H9 (cell line): Measurements from ENCODE around the gene MLLT3. TPM values are rescaled to one million over a fixed set of nuclear protein-coding genes. Genes with fewer than 3 reads are reported as not detected.

ENCODE experiments used
- DNase-seq: peaks from one replicate; pipeline ENCODE4 v3.0.0-alpha.2; 2017
- H2AFZ ChIP-seq: one replicate; pipeline ENCODE4 v1.6.1; 2013; ENCODE audit warnings: mild to moderate bottlenecking, low read length, control low read depth, moderate library complexity
- H2AK5ac ChIP-seq: 2 replicates; pipeline ENCODE4 v1.6.1; 2013; ENCODE audit warnings: low read length, control low read depth, mixed read lengths; ENCODE audit not compliant: insufficient read length
- H2BK120ac ChIP-seq: one replicate; pipeline ENCODE4 v1.6.1; 2013; ENCODE audit warnings: low read depth, mild to moderate bottlenecking, low read length, control low read depth, inconsistent platforms; ENCODE audit not compliant: poor library complexity, severe bottlenecking
- H2BK12ac ChIP-seq: 2 replicates; pipeline ENCODE4 v1.6.1; 2013; ENCODE audit warnings: low read length, control low read depth, mixed read lengths, low read depth; ENCODE audit not compliant: insufficient read length
- H2BK15ac ChIP-seq: 2 replicates; pipeline ENCODE4 v1.6.1; 2013; ENCODE audit warnings: low read depth, low read length, control low read depth
- H2BK20ac ChIP-seq: one replicate; pipeline ENCODE4 v1.6.1; 2013; ENCODE audit warnings: low read depth, mild to moderate bottlenecking, low read length, control low read depth, inconsistent platforms; ENCODE audit not compliant: poor library complexity, severe bottlenecking
- H2BK5ac ChIP-seq: 2 replicates; pipeline ENCODE4 v1.6.1; 2013; ENCODE audit warnings: low read length, control low read depth, mixed read lengths; ENCODE audit not compliant: insufficient read length
- H3K14ac ChIP-seq: 2 replicates; pipeline ENCODE4 v1.6.1; 2013; ENCODE audit warnings: low read length, control low read depth; ENCODE audit not compliant: insufficient read depth
- H3K18ac ChIP-seq: 2 replicates; pipeline ENCODE4 v1.6.1; 2013; ENCODE audit warnings: low read depth, mild to moderate bottlenecking, mixed read lengths, low read length, control low read depth; ENCODE audit not compliant: insufficient read length
- H3K23ac ChIP-seq: 2 replicates; pipeline ENCODE4 v1.6.1; 2013; ENCODE audit warnings: low read length, control low read depth, mixed read lengths, low read depth; ENCODE audit not compliant: insufficient read length
- H3K23me2 ChIP-seq: 2 replicates; pipeline ENCODE4 v1.6.1; 2013; ENCODE audit warnings: low read depth, mild to moderate bottlenecking, mixed read lengths, low read length, control low read depth; ENCODE audit not compliant: insufficient read length, poor library complexity, severe bottlenecking
- H3K27ac ChIP-seq: 2 replicates; pipeline ENCODE4 v1.5.1; 2013; ENCODE audit warnings: low read length, control low read depth, mixed read lengths, low read depth; ENCODE audit not compliant: insufficient read length
- H3K27me3 ChIP-seq: 2 replicates; pipeline ENCODE4 v1.6.1; 2013; ENCODE audit warnings: low read length, control low read depth, inconsistent platforms; ENCODE audit not compliant: insufficient read depth
- H3K4ac ChIP-seq: 2 replicates; pipeline ENCODE4 v1.6.1; 2013; ENCODE audit warnings: low read depth, mild to moderate bottlenecking, control low read depth, inconsistent platforms, low read length, moderate library complexity
- H3K4me1 ChIP-seq: 2 replicates; pipeline ENCODE4 v1.6.1; 2013; ENCODE audit warnings: low read length, control low read depth, inconsistent platforms; ENCODE audit not compliant: insufficient read depth
- H3K4me2 ChIP-seq: 2 replicates; pipeline ENCODE4 v1.6.1; 2013; ENCODE audit warnings: low read length, control low read depth, mixed read lengths; ENCODE audit not compliant: insufficient read length, insufficient read depth
- H3K56ac ChIP-seq: 2 replicates; pipeline ENCODE4 v1.6.1; 2013; ENCODE audit warnings: low read depth, mild to moderate bottlenecking, mixed read lengths, low read length, control low read depth; ENCODE audit not compliant: insufficient read length
- H3K79me1 ChIP-seq: 2 replicates; pipeline ENCODE4 v1.6.1; 2013; ENCODE audit warnings: low read depth, mild to moderate bottlenecking, moderate library complexity, low read length, control low read depth, inconsistent platforms; ENCODE audit not compliant: insufficient read depth, poor library complexity, severe bottlenecking
- H3K79me2 ChIP-seq: 2 replicates; pipeline ENCODE4 v1.6.1; 2013; ENCODE audit warnings: low read length, control low read depth, inconsistent platforms; ENCODE audit not compliant: insufficient read depth
- H3K9ac ChIP-seq: 2 replicates; pipeline ENCODE4 v1.6.1; 2013; ENCODE audit warnings: low read length, control low read depth, mixed read lengths; ENCODE audit not compliant: insufficient read length; ENCODE audit errors: extremely low read depth
- H3K9me3 ChIP-seq: one replicate; pipeline ENCODE4 v1.6.1; 2013; ENCODE audit warnings: low read depth, low read length, inconsistent platforms; ENCODE audit not compliant: control insufficient read depth
- H3T11ph ChIP-seq: one replicate; pipeline ENCODE4 v1.6.1; 2013; ENCODE audit warnings: mild to moderate bottlenecking, low read length, control low read depth, inconsistent platforms
- H4K20me1 ChIP-seq: one replicate; pipeline ENCODE4 v1.6.1; 2013; ENCODE audit not compliant: control insufficient read depth, insufficient read length, insufficient read depth
- H4K5ac ChIP-seq: 2 replicates; pipeline ENCODE4 v1.6.1; 2013; ENCODE audit warnings: low read depth, mild to moderate bottlenecking, mixed read lengths, low read length, control low read depth; ENCODE audit not compliant: insufficient read length
- H4K8ac ChIP-seq: replicated peaks from 2 replicates; pipeline ENCODE4 v1.6.1; 2013; ENCODE audit warnings: low read length, control low read depth, mixed read lengths, low read depth; ENCODE audit not compliant: insufficient read length
- H4K91ac ChIP-seq: 2 replicates; pipeline ENCODE4 v1.6.1; 2013; ENCODE audit warnings: low read depth, mild to moderate bottlenecking, moderate library complexity, mixed read lengths, low read length, control low read depth; ENCODE audit not compliant: insufficient read length
- H3K27ac Mint-ChIP-seq, 3 experiments: 2 replicates in 2 of 3; 3 replicates in 1 of 3; pipeline ENCODE4 v1.8.0; 2020 to 2021; ENCODE audit warnings: mixed read lengths in 3 of 3, mild to moderate bottlenecking in 1 of 3, moderate library complexity in 1 of 3
- H3K27me3 Mint-ChIP-seq: 2 replicates; pipeline ENCODE4 v1.8.0; 2021; ENCODE audit warnings: low read depth, mild to moderate bottlenecking, moderate library complexity, mixed read lengths
- H3K36me3 Mint-ChIP-seq, 3 experiments: 2 replicates in 2 of 3; 3 replicates in 1 of 3; pipeline ENCODE4 v1.8.0; 2020 to 2021; ENCODE audit warnings: low read depth in 3 of 3, mixed read lengths in 3 of 3; ENCODE audit not compliant: insufficient read depth in 1 of 3
- H3K4me1 Mint-ChIP-seq, 2 experiments: 2 replicates each; pipeline ENCODE4 v1.8.0; 2020; ENCODE audit warnings: mixed read lengths in 2 of 2
- H3K4me3 Mint-ChIP-seq, 2 experiments: 2 replicates in 1 of 2; 3 replicates in 1 of 2; pipeline ENCODE4 v1.8.0; 2020 to 2021; ENCODE audit warnings: mild to moderate bottlenecking in 2 of 2, mixed read lengths in 2 of 2, moderate library complexity in 1 of 2
- H3K9me3 Mint-ChIP-seq, 2 experiments: 2 replicates in 1 of 2; 3 replicates in 1 of 2; pipeline ENCODE4 v1.8.0; 2020; ENCODE audit warnings: mild to moderate bottlenecking in 2 of 2, mixed read lengths in 2 of 2, moderate library complexity in 1 of 2
- CTCF ChIP-seq: fragments of 200-600 bp; sonication (generic); conservative IDR thresholded peaks from 3 replicates; pipeline ENCODE4 v1.8.0; 2021; ENCODE audit warnings: antibody characterized with exemption, mild to moderate bottlenecking
- WGBS: extraction: QIAGEN DNeasy Blood & Tissue Kit; methylation state at CpG from one replicate; pipeline ENCODE4 v1.1.7; 2013; ENCODE audit warnings: missing lambda C conversion rate, low lambda C conversion rate, mixed read lengths; ENCODE audit not compliant: insufficient read length; ENCODE audit errors: extremely low coverage; 5-methylcytosine and 5-hydroxymethylcytosine counted together
- total RNA-seq: library from RNA; stranded (reverse); gene quantifications from 2 replicates; pipeline ENCODE4 v1.2.1, GENCODE V29; 2021

Gene MLLT3
- total RNA-seq, 1 experiment from 2014 or later = 3.9 TPM

GRCh38 chr9:20397348-20397747, 225.0 kb downstream of the MLLT3 start:
- Histone ChIP-seq H4K5ac (no peak overlapping the region), H3K23ac (no peak overlapping the region), H2BK15ac (no peak overlapping the region), H4K8ac (no peak overlapping the region), H3K4me2 (no peak overlapping the region), H3K4me1 (no peaks in the 10 kb centered on the region), H2AFZ (no peak overlapping the region), H2BK12ac (no peak overlapping the region), H4K20me1 (no peaks in the 10 kb centered on the region), H3K79me1 (no peaks in the 10 kb centered on the region), H2BK20ac (no peak overlapping the region), H4K91ac (no peak overlapping the region), H2AK5ac (no peak overlapping the region), H3K9me3 (no peaks in the 10 kb centered on the region), H3K14ac (no peak overlapping the region), H3K9ac (no peak overlapping the region), H3K18ac (no peak overlapping the region), H2BK5ac (no peak overlapping the region), H3K27me3 (no peaks in the 10 kb centered on the region), H3K79me2 (no peaks in the 10 kb centered on the region), H3K27ac (no peak overlapping the region), H2BK120ac (no peak overlapping the region), H3K4ac (no peak overlapping the region), H3T11ph (no peak overlapping the region), H3K23me2 (no peaks in the 10 kb centered on the region), H3K56ac (no peak overlapping the region)
- no CpG with 5 or more reads among the region's 4 CpGs for WGBS
- no peak for DNase-seq
- Mint-ChIP-seq H3K36me3 (no peaks in the 10 kb centered on the region), H3K27me3 (no peaks in the 10 kb centered on the region), H3K4me3 (no peak overlapping the region), H3K9me3 (no peaks in the 10 kb centered on the region), H3K4me1 (peaks cover 21 to 31% of the 10 kb centered on the region in 2 experiments), H3K27ac (no peak overlapping the region)
- no peak for TF ChIP-seq CTCF
